B cell (primary cell): ENCODE results near the gene KIAA1328. TPM values are rescaled to one million over a fixed set of nuclear protein-coding genes. Genes with fewer than 3 reads are reported as not detected.

Source experiments
- ATAC-seq: fragments of 200-7000 bp; cut with Tn5 transposase; one replicate; pipeline ENCODE4 v1.10.0; 2021; ENCODE audit warnings: low read depth, mild to moderate bottlenecking, moderate number of reproducible peaks, moderate library complexity
- CTCF ChIA-PET: fragments of 350-600 bp; sonication (Branson Sonifier 250); formaldehyde crosslinking; loops from one replicate; lab custom pipeline; 2021; ENCODE audit warnings: antibody characterized with exemption, inconsistent platforms; lab: Charles Lee
- POLR2A ChIA-PET: fragments of 350-600 bp; sonication (Branson Sonifier 250); formaldehyde crosslinking; loops from one replicate; lab custom pipeline; 2021; ENCODE audit warnings: antibody characterized with exemption; lab: Charles Lee
- DNase-seq: peaks from one replicate; pipeline ENCODE4 v3.0.0; 2013
- H2AFZ ChIP-seq: 2 replicates; pipeline ENCODE4 v1.6.1; 2012; ENCODE audit warnings: mild to moderate bottlenecking, low read depth, low read length; ENCODE audit not compliant: insufficient read depth, poor library complexity, severe bottlenecking
- H3K27ac ChIP-seq, 2 donors: 1 replicate in 1 of 2; 2 replicates in 1 of 2; pipeline ENCODE4 v1.5.1; 2012 to 2013; ENCODE audit warnings: low read length in 2 of 2, mild to moderate bottlenecking in 2 of 2, moderate library complexity in 1 of 2
- H3K27me3 ChIP-seq, 4 experiments: fragments of 200-600 bp in 1 of 4; sonication (generic) in 1 of 4; replicated peaks in 1 of 4; 1 replicate in 2 of 4; 2 replicates in 2 of 4; pipeline versions ENCODE4 v1.6.1 to v1.7.0; 2013 to 2016; ENCODE audit warnings: low read length in 3 of 4, mild to moderate bottlenecking in 2 of 4, mixed read lengths in 1 of 4, moderate library complexity in 1 of 4; ENCODE audit not compliant: insufficient read depth in 4 of 4, control insufficient read depth in 3 of 4; ENCODE audit errors: control extremely low read depth in 1 of 4
- H3K36me3 ChIP-seq, 2 experiments: replicated peaks in 1 of 2; 1 replicate in 1 of 2; 2 replicates in 1 of 2; pipeline versions ENCODE4 v1.6.1 to v1.7.1; 2013; ENCODE audit warnings: low read length in 1 of 2; ENCODE audit not compliant: insufficient read depth in 2 of 2, control insufficient read depth in 1 of 2; ENCODE audit errors: control extremely low read depth in 1 of 2, extremely low read depth in 1 of 2
- H3K4me1 ChIP-seq, 2 donors: fragments of 200-600 bp in 1 of 2; sonication (generic) in 1 of 2; 1 replicate in 1 of 2; 2 replicates in 1 of 2; pipeline versions ENCODE4 v1.5.1 to v1.6.1; 2013 to 2017; ENCODE audit warnings: low read length in 2 of 2; ENCODE audit not compliant: control insufficient read depth in 2 of 2, insufficient read depth in 2 of 2
- H3K4me2 ChIP-seq: replicated peaks from 2 replicates; pipeline ENCODE3; 2012; ENCODE audit warnings: mild to moderate bottlenecking, low read depth, low read length; ENCODE audit not compliant: poor library complexity, severe bottlenecking
- H3K4me3 ChIP-seq, 5 experiments: fragments of 200-600 bp in 1 of 5; sonication (generic) in 1 of 5; 1 replicate in 3 of 5; 2 replicates in 2 of 5; pipeline versions ENCODE4 v1.5.1 to v1.7.0; 2011 to 2016; ENCODE audit warnings: low read length in 4 of 5, mild to moderate bottlenecking in 4 of 5, low read depth in 2 of 5, control low read depth in 1 of 5, moderate library complexity in 1 of 5; ENCODE audit not compliant: insufficient read depth in 1 of 5; ENCODE audit errors: control extremely low read depth in 1 of 5, extremely low read depth in 1 of 5
- H3K79me2 ChIP-seq: fragments of 200-600 bp; sonication (generic); one replicate; pipeline ENCODE4 v1.6.0; 2016; ENCODE audit warnings: low read length; ENCODE audit not compliant: control insufficient read depth, insufficient read depth
- H3K9ac ChIP-seq: fragments of 200-600 bp; sonication (generic); 2 replicates; pipeline ENCODE4 v1.6.1; 2017; ENCODE audit warnings: mild to moderate bottlenecking, low read length, moderate library complexity
- H3K9me3 ChIP-seq, 3 donors: one replicate each; pipeline versions ENCODE4 v1.6.1 to v1.7.1; 2013; ENCODE audit warnings: low read length in 2 of 3; ENCODE audit not compliant: control insufficient read depth in 2 of 3, insufficient read depth in 1 of 3; ENCODE audit errors: control extremely low read depth in 1 of 3
- H4K20me1 ChIP-seq: 2 replicates; pipeline ENCODE4 v1.6.0; 2012; ENCODE audit warnings: mild to moderate bottlenecking, low read length; ENCODE audit not compliant: insufficient read depth, control insufficient read depth, poor library complexity, severe bottlenecking
- H3K27ac Mint-ChIP-seq: one replicate; pipeline ENCODE4 v1.8.0; 2021; ENCODE audit warnings: mixed read lengths
- H3K27me3 Mint-ChIP-seq: one replicate; pipeline ENCODE4 v1.8.0; 2021; ENCODE audit warnings: mixed read lengths
- H3K4me1 Mint-ChIP-seq: one replicate; pipeline ENCODE4 v1.8.0; 2021; ENCODE audit warnings: mixed read lengths
- H3K4me3 Mint-ChIP-seq: one replicate; pipeline ENCODE4 v1.8.0; 2021; ENCODE audit warnings: mixed read lengths
- H3K9me3 Mint-ChIP-seq: one replicate; pipeline ENCODE4 v1.8.0; 2022; ENCODE audit warnings: mixed read lengths; ENCODE audit not compliant: insufficient read depth
- CTCF ChIP-seq: fragments of 200-600 bp; IDR thresholded peaks from one replicate; pipeline ENCODE4 v1.8.0; 2022; ENCODE audit warnings: antibody characterized with exemption, mild to moderate bottlenecking
- EZH2 ChIP-seq: IDR thresholded peaks from 2 replicates; pipeline ENCODE4 v1.6.1; 2012; ENCODE audit warnings: borderline replicate concordance, low read depth, mild to moderate bottlenecking, moderate library complexity, low read length; ENCODE audit not compliant: insufficient read depth, poor library complexity, severe bottlenecking
- WGBS: methylation state at CpG from one replicate; pipeline ENCODE4 v1.1.5; 2013; ENCODE audit warnings: missing lambda C conversion rate; ENCODE audit not compliant: insufficient coverage; 5-methylcytosine and 5-hydroxymethylcytosine counted together
- intact Hi-C: fragments of 100-400 bp; cut with micrococcal nuclease; formaldehyde crosslinking; loops from one replicate; pipeline ENCODE4 v1.10.0; 2022
- polyA plus RNA-seq: library from polyadenylated mRNA; depleted of rRNA; stranded (reverse); fragments of >200 nt; gene quantifications from 2 replicates; pipeline ENCODE4 v1.2.3, GENCODE V29; 2012
- total RNA-seq, 2 donors: library from RNA; stranded (reverse); fragments of 120-200 nt in 1 of 2; gene quantifications; 1 replicate in 1 of 2; 2 replicates in 1 of 2; pipeline versions ENCODE4 v1.2.3 to v1.2.4, GENCODE V29; 2013 to 2022

KIAA1328 gene
- total and polyA plus RNA-seq, 2 donors (not counting 1 experiment from before 2014, with no cell fraction given) = 9.1 to 22.1 TPM

DNA sequence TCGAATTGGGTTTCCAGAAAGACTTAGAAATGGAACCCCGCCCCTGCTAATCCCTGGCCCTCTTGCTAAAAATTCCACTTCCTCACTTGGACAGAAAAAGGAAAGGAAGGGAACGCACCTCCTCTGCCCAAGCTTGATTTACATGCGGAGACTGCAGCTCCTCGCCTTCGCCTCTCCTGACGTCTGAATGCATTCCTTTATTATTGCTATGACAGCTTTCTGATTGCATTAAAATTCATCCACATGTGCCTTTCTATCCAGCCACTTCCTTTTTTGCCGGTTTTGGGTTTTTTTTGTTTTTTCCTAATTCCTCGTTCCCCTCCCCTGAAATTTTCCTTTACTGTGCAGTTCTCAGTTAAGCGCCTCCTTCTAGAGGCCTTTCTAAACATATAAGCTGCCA lies 448.9 kb downstream of the KIAA1328 start:
- H3K27me3 Mint-ChIP-seq = peaks cover 34% of the 10 kb centered on the region
- no peak overlapping the region for H3K27ac Mint-ChIP-seq
- POLR2A ChIA-PET = no interaction called here
- H3K9ac ChIP-seq = no peak overlapping the region
- DNase-seq = no peak
- H3K4me1 Mint-ChIP-seq = peaks cover 4% of the 10 kb centered on the region
- H3K4me2 ChIP-seq = no peak overlapping the region
- no peak overlapping the region for H2AFZ ChIP-seq
- no peaks in the 10 kb centered on the region for H3K79me2 ChIP-seq
- TF ChIP-seq CTCF (no peak), EZH2 (no peak)
- peaks cover 0 to 44% (median 0%) of the 10 kb centered on the region in 3 donors for H3K9me3 ChIP-seq
- no peaks in the 10 kb centered on the region for H4K20me1 ChIP-seq
- H3K27ac ChIP-seq = no peak overlapping the region
- no peak overlapping the region for H3K4me3 ChIP-seq
- intact Hi-C loops = no loop called here
- no peak for ATAC-seq
- H3K4me3 Mint-ChIP-seq = no peak overlapping the region
- peaks cover 0 to 27% (median 4%) of the 10 kb centered on the region in 4 experiments for H3K27me3 ChIP-seq
- no peaks in the 10 kb centered on the region for H3K9me3 Mint-ChIP-seq
- 52% methylated on average over 5 of the region's 10 CpGs for WGBS
- H3K36me3 ChIP-seq = no peaks in the 10 kb centered on the region
- CTCF ChIA-PET = no interaction called here
- no peaks in the 10 kb centered on the region for H3K4me1 ChIP-seq

Other genes with a start within 250 kb of the KIAA1328 start
- 50.9 and 53.7 TPM in 2 replicates for gene TPGS2, start 125 bp upstream of the KIAA1328 start, total RNA-seq
- 21.5 and 45.2 TPM in 2 replicates for gene TPGS2, start 125 bp upstream of the KIAA1328 start, polyA plus RNA-seq